Activated naive CD4-positive, alpha-beta T cell (primary cell): Measurements from ENCODE around the gene UBE2S.
"Not testable (repeated sequence)": the region's sequence is repeated elsewhere in the genome, so short reads cannot be mapped to it uniquely, and the experiment has no call there.

Experiments used
- DNase-seq, 4 experiments: peaks; one replicate each; lab custom pipeline; 2025; lab: John Stamatoyannopoulos, UW

The UBE2S gene

GRCh38 chr19:55440411-55441105 is 33.0 kb upstream of the UBE2S start:
- DNase-seq, result no peak

GRCh38 chr19:55439052-55439451 is 31.5 kb upstream of the UBE2S start:
- no peak for DNase-seq

GRCh38 chr19:55437410-55437809 is 29.8 kb upstream of the UBE2S start:
- peak in 1 of 4 experiments; percentile 20 for DNase-seq

- DNase-seq, result no peak
Measured at GRCh38 chr19:55436847-55437246, 29.3 kb upstream of the UBE2S start.

GRCh38 chr19:55435020-55435419 is 27.4 kb upstream of the UBE2S start:
- DNase-seq, result no peak

- DNase-seq, result no peak
Measured at GRCh38 chr19:55434356-55434919, 26.9 kb upstream of the UBE2S start.

GRCh38 chr19:55433292-55433691 is 25.7 kb upstream of the UBE2S start:
- no peak for DNase-seq

GRCh38 chr19:55432241-55432959 is 24.8 kb upstream of the UBE2S start:
- no peak for DNase-seq

- no peak for DNase-seq
Measured at GRCh38 chr19:55431183-55431582, 23.6 kb upstream of the UBE2S start.

GRCh38 chr19:55426042-55426441 is 18.5 kb upstream of the UBE2S start:
- DNase-seq, result no peak

- no peak for DNase-seq
Measured at GRCh38 chr19:55424518-55424917, 16.9 kb upstream of the UBE2S start.

GRCh38 chr19:55423225-55424005 is 15.8 kb upstream of the UBE2S start:
- no peak for DNase-seq

- DNase-seq, result not testable (repeated sequence)
Measured at GRCh38 chr19:55421281-55421680, 13.7 kb upstream of the UBE2S start.

GRCh38 chr19:55419624-55420236 is 12.1 kb upstream of the UBE2S start:
- DNase-seq, result no peak

GRCh38 chr19:55419103-55419502 is 11.5 kb upstream of the UBE2S start:
- no peak for DNase-seq

GRCh38 chr19:55418185-55418584 is 10.6 kb upstream of the UBE2S start:
- peak in 1 of 4 experiments; percentile 17 for DNase-seq

GRCh38 chr19:55410168-55410567 is 2.6 kb upstream of the UBE2S start:
- no peak for DNase-seq

- not testable (repeated sequence) for DNase-seq
Measured at GRCh38 chr19:55409179-55409578, 1.6 kb upstream of the UBE2S start.

GRCh38 chr19:55408533-55408872 is 915 bp upstream of the UBE2S start:
- no peak for DNase-seq

- peak; percentile 89 to 94 (median 94) for DNase-seq
Measured at GRCh38 chr19:55407800-55408532, 378 bp upstream of the UBE2S start.

GRCh38 chr19:55406826-55407549 is 600 bp downstream of the UBE2S start:
- peak in 1 of 4 experiments; percentile 50 for DNase-seq
